Measurements from ENCODE around the gene TMEM256.

DNA sequence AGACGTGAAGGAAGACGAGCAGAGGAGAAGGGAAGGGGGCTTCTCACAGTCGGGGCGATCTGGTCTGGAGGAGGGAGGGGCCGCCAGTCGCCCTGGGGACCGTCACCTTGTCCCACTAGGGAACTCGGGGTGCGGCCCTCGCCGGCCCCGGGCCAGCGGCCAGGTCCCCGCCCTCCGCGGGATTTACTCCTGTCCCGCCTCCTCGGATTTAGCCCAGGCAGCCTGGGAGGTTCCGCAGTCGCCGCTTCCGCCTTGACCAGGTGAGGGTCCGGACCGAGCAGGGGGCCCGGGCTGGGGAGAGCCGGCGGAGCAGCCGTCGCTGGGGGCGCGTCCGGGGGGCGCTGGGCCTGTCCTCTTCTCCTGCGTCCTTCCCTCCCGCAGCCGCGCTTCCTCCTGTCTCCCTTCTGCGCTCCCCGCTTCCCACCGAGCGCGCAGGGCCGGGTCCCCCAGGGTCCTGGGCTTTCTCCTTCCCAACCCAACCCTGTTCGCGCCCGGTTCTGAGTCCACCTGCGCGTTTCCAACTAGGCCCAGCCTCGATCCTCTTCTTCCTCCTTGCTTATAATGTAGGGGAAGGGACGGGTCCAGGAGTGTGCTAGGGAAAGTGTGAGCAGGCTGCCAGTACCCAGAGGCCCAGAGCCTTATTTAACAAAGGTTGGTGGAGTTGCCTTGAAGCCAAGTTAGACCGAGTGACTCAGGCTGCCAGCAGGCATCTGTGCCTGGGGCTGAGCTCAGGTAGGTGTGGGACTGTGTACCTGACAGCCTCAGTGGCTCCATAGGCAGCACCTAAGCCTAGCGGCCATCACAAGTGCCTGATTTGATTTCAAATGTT, 22.8 kb downstream of the TMEM256 start, which contains the start of gene TNK1:
- TF ChIP-seq, protein P1, sequence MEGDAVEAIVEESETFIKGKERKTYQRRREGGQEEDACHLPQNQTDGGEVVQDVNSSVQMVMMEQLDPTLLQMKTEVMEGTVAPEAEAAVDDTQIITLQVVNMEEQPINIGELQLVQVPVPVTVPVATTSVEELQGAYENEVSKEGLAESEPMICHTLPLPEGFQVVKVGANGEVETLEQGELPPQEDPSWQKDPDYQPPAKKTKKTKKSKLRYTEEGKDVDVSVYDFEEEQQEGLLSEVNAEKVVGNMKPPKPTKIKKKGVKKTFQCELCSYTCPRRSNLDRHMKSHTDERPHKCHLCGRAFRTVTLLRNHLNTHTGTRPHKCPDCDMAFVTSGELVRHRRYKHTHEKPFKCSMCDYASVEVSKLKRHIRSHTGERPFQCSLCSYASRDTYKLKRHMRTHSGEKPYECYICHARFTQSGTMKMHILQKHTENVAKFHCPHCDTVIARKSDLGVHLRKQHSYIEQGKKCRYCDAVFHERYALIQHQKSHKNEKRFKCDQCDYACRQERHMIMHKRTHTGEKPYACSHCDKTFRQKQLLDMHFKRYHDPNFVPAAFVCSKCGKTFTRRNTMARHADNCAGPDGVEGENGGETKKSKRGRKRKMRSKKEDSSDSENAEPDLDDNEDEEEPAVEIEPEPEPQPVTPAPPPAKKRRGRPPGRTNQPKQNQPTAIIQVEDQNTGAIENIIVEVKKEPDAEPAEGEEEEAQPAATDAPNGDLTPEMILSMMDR (IDR thresholded peaks at IDR 0.05): peak in 1 of 3 donors; percentile 11
- peak; percentile 71 for TF ChIP-seq POLR2A (IDR thresholded peaks at IDR 0.05)
- TF ChIP-seq POLR2AphosphoS5 (IDR thresholded peaks at IDR 0.05): peak in 1 of 3 donors; percentile 59

Data from breast epithelium (tissue), 3 donors.